Colon (tissue), 2 donors: ENCODE data around the gene GAS6.
"Not testable (repeated sequence)": the region's sequence is repeated elsewhere in the genome, so short reads cannot be mapped to it uniquely, and the experiment has no call there.

Experiments used
- FAIRE-seq: peaks from 2 replicates; lab custom pipeline; 2012; peaks lifted over from hg19 to GRCh38; lab: Jason Lieb, UNC
- donor health status: control.
- donor health status: control.

GAS6 gene

GRCh38 chr13:113806104-113806471 is 57.8 kb downstream of the GAS6 start:
- FAIRE-seq = no peak

- FAIRE-seq = no peak
Observed at GRCh38 chr13:113805431-113806103, 58.3 kb downstream of the GAS6 start.

- no peak for FAIRE-seq
Observed at GRCh38 chr13:113804703-113805430, 59.0 kb downstream of the GAS6 start.

GRCh38 chr13:113804017-113804702 is 59.7 kb downstream of the GAS6 start:
- no peak for FAIRE-seq

GRCh38 chr13:113803409-113804016 is 60.4 kb downstream of the GAS6 start:
- FAIRE-seq = no peak

- no peak for FAIRE-seq
Observed at GRCh38 chr13:113802761-113803160, 61.1 kb downstream of the GAS6 start.

GRCh38 chr13:113802090-113802531 is 61.8 kb downstream of the GAS6 start:
- no peak for FAIRE-seq

- FAIRE-seq = no peak
Observed at GRCh38 chr13:113801289-113801961, 62.5 kb downstream of the GAS6 start.

GRCh38 chr13:113800576-113800926 is 63.3 kb downstream of the GAS6 start:
- FAIRE-seq = no peak

- no peak for FAIRE-seq
Observed at GRCh38 chr13:113798200-113798811, 65.6 kb downstream of the GAS6 start.

- FAIRE-seq = no peak
Observed at GRCh38 chr13:113796964-113797676, 66.8 kb downstream of the GAS6 start.

GRCh38 chr13:113796211-113796963 is 67.5 kb downstream of the GAS6 start:
- no peak for FAIRE-seq

- FAIRE-seq = not testable (repeated sequence)
Observed at GRCh38 chr13:113795362-113795761, 68.5 kb downstream of the GAS6 start.

- FAIRE-seq = no peak
Observed at GRCh38 chr13:113794764-113795173, 69.1 kb downstream of the GAS6 start.

GRCh38 chr13:113794086-113794485 is 69.8 kb downstream of the GAS6 start:
- no peak for FAIRE-seq

GRCh38 chr13:113793718-113794085 is 70.2 kb downstream of the GAS6 start:
- FAIRE-seq = no peak

GRCh38 chr13:113792886-113793717 is 70.8 kb downstream of the GAS6 start:
- FAIRE-seq = no peak

GRCh38 chr13:113792236-113792770 is 71.6 kb downstream of the GAS6 start:
- FAIRE-seq = no peak

GRCh38 chr13:113791761-113792160 is 72.1 kb downstream of the GAS6 start:
- no peak for FAIRE-seq
